Sigmoid colon (tissue), 3 donors: ENCODE results near the gene RBM33.

Source experiments
- POLR2A ChIP-seq, 2 donors: fragments of 450-650 bp; IDR thresholded peaks; one replicate each; pipeline ENCODE4 v1.6.1; 2016; ENCODE audit warnings: antibody characterized with exemption in 2 of 2, mild to moderate bottlenecking in 2 of 2, moderate library complexity in 2 of 2
- TF ChIP-seq, protein P1 (sequence below), 4 experiments: fragments of 450-650 bp in 3 of 4; fragments of 200-600 bp in 1 of 4; IDR thresholded peaks; one replicate each; pipeline ENCODE4 v1.5.1; 2016 to 2019; ENCODE audit warnings: antibody characterized with exemption in 4 of 4, mild to moderate bottlenecking in 3 of 4, moderate library complexity in 2 of 4

DNA sequence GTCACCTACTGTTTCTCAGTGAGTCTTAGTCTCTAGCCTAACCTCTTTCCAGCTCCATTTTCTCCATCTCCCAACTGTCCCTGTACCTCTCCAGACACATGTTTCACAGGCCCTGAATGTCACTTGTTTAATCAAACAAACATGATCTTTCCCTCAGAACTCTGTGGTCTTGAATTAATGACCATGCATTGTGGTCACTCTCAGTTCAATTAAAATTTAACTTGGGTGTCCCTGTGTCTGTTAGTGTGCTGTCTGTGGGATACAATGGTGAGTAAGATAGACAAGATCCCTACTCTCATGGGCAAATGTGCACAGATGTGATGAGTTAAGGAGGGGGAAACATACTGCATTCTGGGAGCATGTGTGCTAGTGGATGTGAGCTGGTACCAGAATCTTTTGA lies 65.0 kb downstream of the RBM33 start:
- TF ChIP-seq, protein P1, sequence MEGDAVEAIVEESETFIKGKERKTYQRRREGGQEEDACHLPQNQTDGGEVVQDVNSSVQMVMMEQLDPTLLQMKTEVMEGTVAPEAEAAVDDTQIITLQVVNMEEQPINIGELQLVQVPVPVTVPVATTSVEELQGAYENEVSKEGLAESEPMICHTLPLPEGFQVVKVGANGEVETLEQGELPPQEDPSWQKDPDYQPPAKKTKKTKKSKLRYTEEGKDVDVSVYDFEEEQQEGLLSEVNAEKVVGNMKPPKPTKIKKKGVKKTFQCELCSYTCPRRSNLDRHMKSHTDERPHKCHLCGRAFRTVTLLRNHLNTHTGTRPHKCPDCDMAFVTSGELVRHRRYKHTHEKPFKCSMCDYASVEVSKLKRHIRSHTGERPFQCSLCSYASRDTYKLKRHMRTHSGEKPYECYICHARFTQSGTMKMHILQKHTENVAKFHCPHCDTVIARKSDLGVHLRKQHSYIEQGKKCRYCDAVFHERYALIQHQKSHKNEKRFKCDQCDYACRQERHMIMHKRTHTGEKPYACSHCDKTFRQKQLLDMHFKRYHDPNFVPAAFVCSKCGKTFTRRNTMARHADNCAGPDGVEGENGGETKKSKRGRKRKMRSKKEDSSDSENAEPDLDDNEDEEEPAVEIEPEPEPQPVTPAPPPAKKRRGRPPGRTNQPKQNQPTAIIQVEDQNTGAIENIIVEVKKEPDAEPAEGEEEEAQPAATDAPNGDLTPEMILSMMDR (IDR thresholded peaks at IDR 0.05) = no peak
- TF ChIP-seq POLR2A (IDR thresholded peaks at IDR 0.05) = no peak
